Measurements from ENCODE around the gene MATR3. TPM values are rescaled to one million over a fixed set of nuclear protein-coding genes. Genes with fewer than 3 reads are reported as not detected.

The MATR3 gene
- polyA plus RNA-seq, 1 donor (not counting 4 experiments of a cell fraction or from before 2014, with no cell fraction given), result 122 TPM

GRCh38 chr5:139245637-139246339, 47.8 kb upstream of the MATR3 start:
- no peak overlapping the region for H3K9ac ChIP-seq (ENCODE audit: control insufficient read depth, extremely low read depth, insufficient read depth, low read length)
- peak overlapping the region in 1 of 3 experiments; percentile 27 for H3K4me3 ChIP-seq (ENCODE audit: control insufficient read depth in 2 of 3, extremely low read depth in 1 of 3, insufficient read depth in 2 of 3, low read depth in 1 of 3, low read length in 3 of 3)
- H3K27me3 ChIP-seq (ENCODE audit: control insufficient read depth, extremely low read depth, insufficient read depth, low read length), result no peaks in the 10 kb centered on the region
- H3K9me3 ChIP-seq (ENCODE audit: control insufficient read depth, low read depth, low read length), result no peaks in the 10 kb centered on the region
- peak overlapping the region; percentile 56 for H3K4me2 ChIP-seq (ENCODE audit: control insufficient read depth, extremely low read depth, insufficient read depth, low read depth, low read length)
- dilution Hi-C loops (cut with MboI; ENCODE audit: extremely low pct_ligation_motif_present, low sequenced_read_pairs), result no loop called here
- no peaks in the 10 kb centered on the region for H4K20me1 ChIP-seq (ENCODE audit: control insufficient read depth, extremely low read depth, insufficient read depth, low read length)
- H3K79me2 ChIP-seq (ENCODE audit: control insufficient read depth, insufficient read depth, low read length), result no peaks in the 10 kb centered on the region
- TF ChIP-seq EZH2 (IDR thresholded peaks at IDR 0.05; ENCODE audit: low read length) (no peak), CTCF (optimal IDR thresholded peaks at IDR 0.05 in 1 of 3, IDR thresholded peaks at IDR 0.05 in 1 of 3, conservative IDR thresholded peaks at IDR 0.05 in 1 of 3; ENCODE audit: extremely low read depth in 1 of 3, insufficient read depth in 2 of 3, low read length in 3 of 3) (no peak)
- DNase-seq (ENCODE audit: low read depth, low spot score) (no peak), FAIRE-seq (no peak)
- no peaks in the 10 kb centered on the region for H3K9me1 ChIP-seq (ENCODE audit: control insufficient read depth, extremely low read depth, insufficient read depth, low read length)
- H3K27ac ChIP-seq (ENCODE audit: control insufficient read depth, insufficient read depth, low read length), result no peak overlapping the region
- peaks cover 12% of the 10 kb centered on the region for H3K4me1 ChIP-seq (ENCODE audit: control insufficient read depth, extremely low read depth, insufficient read depth, low read length)
- peak overlapping the region; percentile 99 for H2AFZ ChIP-seq (ENCODE audit: control insufficient read depth, low read length)
- H3K36me3 ChIP-seq (ENCODE audit: control insufficient read depth in 2 of 2, extremely low read depth in 1 of 2, insufficient read depth in 2 of 2, low read length in 2 of 2), result no peaks in the 10 kb centered on the region

- Histone ChIP-seq H3K4me2 (ENCODE audit: control insufficient read depth, extremely low read depth, insufficient read depth, low read depth, low read length) (peak overlapping the region; percentile 56), H3K79me2 (ENCODE audit: control insufficient read depth, insufficient read depth, low read length) (no peaks in the 10 kb centered on the region), H3K9ac (ENCODE audit: control insufficient read depth, extremely low read depth, insufficient read depth, low read length) (no peak overlapping the region), H3K4me1 (ENCODE audit: control insufficient read depth, extremely low read depth, insufficient read depth, low read length) (peaks cover 12% of the 10 kb centered on the region), H2AFZ (ENCODE audit: control insufficient read depth, low read length) (peak overlapping the region; percentile 99), H3K9me3 (ENCODE audit: control insufficient read depth, low read depth, low read length) (no peaks in the 10 kb centered on the region), H4K20me1 (ENCODE audit: control insufficient read depth, extremely low read depth, insufficient read depth, low read length) (no peaks in the 10 kb centered on the region), H3K36me3 (ENCODE audit: control insufficient read depth in 2 of 2, extremely low read depth in 1 of 2, insufficient read depth in 2 of 2, low read length in 2 of 2) (no peaks in the 10 kb centered on the region), H3K27me3 (ENCODE audit: control insufficient read depth, extremely low read depth, insufficient read depth, low read length) (no peaks in the 10 kb centered on the region), H3K4me3 (ENCODE audit: control insufficient read depth in 2 of 3, extremely low read depth in 1 of 3, insufficient read depth in 2 of 3, low read depth in 1 of 3, low read length in 3 of 3) (peak overlapping the region in 1 of 3 experiments; percentile 27), H3K9me1 (ENCODE audit: control insufficient read depth, extremely low read depth, insufficient read depth, low read length) (no peaks in the 10 kb centered on the region), H3K27ac (ENCODE audit: control insufficient read depth, insufficient read depth, low read length) (peak overlapping the region; percentile 26)
- FAIRE-seq (peak; percentile 32), DNase-seq (ENCODE audit: low read depth, low spot score) (peak; percentile 23)
- dilution Hi-C loops (cut with MboI; ENCODE audit: extremely low pct_ligation_motif_present, low sequenced_read_pairs), result no loop called here
- TF ChIP-seq CTCF (optimal IDR thresholded peaks at IDR 0.05 in 1 of 3, IDR thresholded peaks at IDR 0.05 in 1 of 3, conservative IDR thresholded peaks at IDR 0.05 in 1 of 3; ENCODE audit: extremely low read depth in 1 of 3, insufficient read depth in 2 of 3, low read length in 3 of 3) (no peak), EZH2 (IDR thresholded peaks at IDR 0.05; ENCODE audit: low read length) (no peak)
These were observed 47.1 kb upstream of the MATR3 start for GRCh38 chr5:139246394-139246793.
